ENCODE data around the gene WNT7A.
"Not testable (repeated sequence)": the region's sequence is repeated elsewhere in the genome, so short reads cannot be mapped to it uniquely, and the experiment has no call there.

Gene WNT7A

DNA sequence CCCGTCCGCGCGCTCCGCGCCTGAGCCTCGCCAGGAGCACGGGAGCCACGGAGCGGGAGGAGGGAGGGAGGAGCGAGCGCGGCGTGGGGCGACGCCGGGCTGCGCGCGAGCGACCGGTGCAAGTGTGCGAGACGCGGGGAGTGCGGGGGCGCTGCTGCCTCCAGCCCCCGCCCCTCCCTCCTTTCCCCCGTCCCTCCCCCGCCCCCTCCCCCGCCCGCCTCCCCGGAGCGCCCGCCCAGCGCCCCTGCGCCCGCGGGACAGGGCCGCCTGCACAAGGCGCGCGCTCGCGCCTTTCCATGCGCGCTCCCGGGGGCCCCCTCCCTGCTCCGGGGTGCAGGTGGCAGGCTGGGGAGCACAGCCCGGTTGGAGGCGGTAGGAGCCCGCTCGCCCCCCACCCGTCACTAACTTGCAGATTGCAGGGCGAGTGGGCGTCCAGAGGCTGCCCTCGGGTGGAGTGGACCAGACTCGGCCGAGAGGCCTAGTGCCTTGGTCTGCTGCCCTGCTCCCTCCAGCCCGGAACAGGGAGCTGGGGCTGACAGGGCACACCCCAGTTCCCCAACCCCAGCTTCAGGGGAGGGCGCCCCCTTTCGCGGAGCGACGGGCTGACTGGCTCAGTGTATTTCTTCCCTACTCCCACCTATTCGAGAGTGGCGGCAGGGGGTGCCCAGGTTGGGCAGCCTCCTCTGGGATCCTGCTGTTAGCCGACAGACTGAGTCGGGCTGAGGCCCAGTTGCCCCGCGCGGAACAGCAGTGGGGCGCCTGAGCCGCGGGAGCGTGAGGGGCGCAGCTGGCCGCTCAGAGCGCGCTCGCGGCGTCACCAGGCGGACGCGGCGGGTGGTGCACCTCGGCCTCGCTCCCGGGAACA is at the start of gene WNT7A:
WNT7A (minus strand) TSS at position 126 of the 865 bp plus-strand sequence. CDS start 255 bp downstream, outside the sequence.
- no peak for DNase-seq (ENCODE audit: low read depth in 2 of 2)

DNA sequence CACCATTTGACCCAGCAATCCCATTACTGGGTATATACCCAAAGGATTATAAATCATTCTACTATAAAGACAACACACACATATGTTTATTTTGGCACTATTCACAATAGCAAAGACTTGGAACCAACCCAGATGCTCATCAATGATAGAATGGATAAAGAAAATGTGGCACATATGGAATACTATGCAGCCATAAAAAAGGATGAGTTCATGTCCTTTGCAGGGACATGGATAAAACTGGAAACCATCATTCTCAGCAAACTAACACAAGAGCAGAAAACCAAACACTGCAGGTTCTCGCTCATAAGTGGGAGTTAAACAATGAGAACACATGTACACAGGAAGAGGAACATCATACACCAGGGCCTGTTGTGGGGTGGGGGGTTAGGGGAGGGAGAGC is 48.9 kb upstream of the WNT7A start:
- DNase-seq (ENCODE audit: low read depth in 2 of 2) = not testable (repeated sequence)

DNA sequence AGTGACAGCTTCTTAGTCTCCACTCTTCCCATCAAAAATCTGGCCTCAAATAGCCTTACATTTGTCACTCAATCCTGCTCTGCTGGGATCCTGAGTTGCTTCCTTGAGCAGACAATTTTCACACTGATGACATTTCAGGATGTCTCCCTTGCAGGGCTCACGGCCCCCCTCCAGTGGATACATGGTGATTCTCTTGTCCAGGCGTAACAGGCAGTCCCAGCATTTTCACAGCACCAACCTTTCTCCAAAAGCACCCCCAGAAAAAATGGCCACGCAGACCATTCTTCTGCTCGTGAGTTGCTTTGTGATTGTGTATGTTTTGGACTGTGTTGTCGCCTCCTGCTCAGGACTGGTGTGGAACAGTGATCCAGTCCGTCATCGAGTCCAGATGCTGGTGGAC is 47.4 kb upstream of the WNT7A start:
- no peak for DNase-seq (ENCODE audit: low read depth in 2 of 2)

DNA sequence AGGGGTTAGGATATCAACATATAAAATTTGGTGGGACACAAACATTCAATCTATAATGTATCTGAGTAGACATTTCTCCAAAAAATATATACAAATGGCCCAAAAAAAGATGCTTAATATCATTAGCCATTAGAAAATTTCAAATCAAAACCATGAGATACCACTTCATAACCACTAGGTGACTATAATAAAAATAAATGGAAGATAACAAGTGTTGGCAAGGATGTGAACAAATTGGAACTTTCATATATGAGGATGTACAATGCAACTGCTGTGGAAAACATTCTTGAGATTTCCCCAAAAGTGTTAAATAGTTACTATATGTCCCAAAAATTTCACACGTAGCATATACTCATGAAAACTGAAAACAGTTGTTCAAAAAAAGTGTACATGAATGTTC is 36.5 kb upstream of the WNT7A start:
- DNase-seq (ENCODE audit: low read depth in 2 of 2) = no peak

DNA sequence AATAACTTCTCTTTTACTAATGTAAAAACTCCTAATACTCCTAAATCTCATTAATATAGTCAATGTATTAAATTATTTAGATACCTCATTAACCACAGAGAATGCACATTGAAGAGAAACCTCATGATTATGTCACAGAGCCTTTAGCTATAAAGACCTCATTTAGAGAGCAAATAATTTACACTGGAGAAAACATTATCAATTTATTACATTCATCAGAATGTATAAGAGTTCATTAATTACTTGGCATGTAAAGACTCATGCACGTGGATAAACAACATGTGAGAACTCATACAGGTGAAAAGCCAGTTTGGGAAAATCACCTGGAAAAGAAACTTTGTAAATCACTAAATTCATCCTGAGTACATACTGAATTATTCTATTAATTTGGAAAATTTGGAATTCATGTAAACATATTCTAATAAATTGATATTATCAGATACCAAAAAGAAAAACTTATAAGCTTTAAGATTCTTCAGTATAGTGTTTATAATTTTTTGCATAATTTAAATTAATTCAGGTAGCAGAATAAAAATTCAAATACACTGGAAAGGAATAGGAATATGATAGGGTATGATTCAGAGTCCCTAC is 22.9 kb upstream of the WNT7A start:
- DNase-seq (ENCODE audit: low read depth in 2 of 2) = no peak

DNA sequence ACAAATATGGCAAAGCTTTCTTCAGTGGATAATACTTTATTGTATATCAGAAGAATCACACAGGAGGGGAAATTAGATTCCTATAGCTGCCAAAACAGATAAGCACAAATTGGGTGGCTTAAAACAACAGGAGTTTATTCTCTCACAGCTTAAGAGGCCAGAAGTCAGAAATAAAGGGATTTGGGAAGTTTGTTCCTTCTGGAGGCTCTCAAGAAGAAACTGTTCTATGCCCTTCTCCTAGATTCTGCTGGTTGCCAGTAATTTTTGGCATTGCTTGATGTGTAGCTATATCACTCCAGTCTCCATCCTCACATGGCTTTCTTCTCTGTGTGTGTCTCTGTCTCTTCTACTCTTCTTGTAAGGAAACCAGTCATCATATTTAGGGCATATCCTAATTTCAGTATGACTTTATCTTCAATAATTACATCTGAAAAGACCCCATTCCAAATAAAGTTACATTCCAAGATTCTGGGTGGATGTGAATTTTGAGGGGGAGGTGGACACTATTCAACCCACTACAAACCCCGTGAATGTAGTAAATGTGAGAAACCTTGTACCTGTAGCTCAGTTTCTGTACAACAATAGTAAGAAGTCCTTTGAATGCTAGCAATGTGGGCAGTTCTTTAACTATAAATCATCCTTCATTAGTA is 22.2 kb upstream of the WNT7A start:
- no peak for DNase-seq (ENCODE audit: low read depth in 2 of 2)

DNA sequence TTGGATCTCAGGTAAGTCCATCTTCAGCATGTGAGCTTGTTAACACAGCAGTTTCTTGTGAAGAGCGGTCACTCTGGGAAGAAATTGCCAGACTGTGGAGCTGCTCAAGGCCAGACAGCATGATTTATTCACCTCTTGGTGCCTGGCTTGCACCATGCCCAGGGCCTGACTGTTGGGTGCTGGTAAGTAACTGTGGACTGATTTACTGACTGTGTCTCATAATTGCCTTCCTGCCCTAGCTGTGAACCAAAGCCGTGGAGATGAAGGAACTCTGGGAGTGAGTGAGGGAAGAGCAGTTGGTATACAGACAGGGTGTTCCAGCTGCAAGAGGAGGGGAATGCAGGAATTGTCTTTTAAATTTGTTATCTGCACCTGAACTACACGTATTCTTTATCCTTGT is 18.5 kb upstream of the WNT7A start:
- DNase-seq (ENCODE audit: low read depth in 2 of 2) = no peak

DNA sequence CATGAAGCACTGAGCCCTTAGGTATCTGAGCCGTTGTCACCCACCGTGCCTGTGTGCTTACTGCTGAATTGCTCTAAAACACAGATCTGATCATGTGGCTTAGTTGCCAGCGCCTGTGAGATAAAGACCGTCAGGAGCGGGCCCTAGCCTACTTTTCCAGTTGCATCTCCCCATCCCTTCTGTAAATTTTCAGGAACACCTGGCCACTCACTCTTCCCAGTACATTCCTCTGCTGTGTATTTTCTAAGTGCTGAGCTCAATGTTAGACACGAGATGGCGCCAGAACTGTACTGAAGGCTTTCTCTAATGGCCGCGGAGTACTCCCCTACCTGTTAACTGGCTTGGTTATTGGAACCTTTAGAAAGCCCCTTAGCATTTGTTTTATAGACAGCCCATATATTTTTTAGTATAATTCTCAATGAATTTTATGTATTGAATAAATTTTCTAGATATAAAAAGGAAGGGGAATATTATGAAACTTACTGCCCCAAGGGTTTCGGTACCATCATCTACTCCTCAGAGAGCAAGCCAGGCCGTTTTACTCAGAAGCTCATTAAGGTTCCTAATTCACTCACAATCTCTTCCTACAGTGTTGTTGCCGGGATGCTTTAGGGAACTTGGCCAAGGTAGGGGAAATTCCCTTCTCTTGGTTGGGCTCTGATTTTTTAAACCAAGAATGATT is 16.7 kb upstream of the WNT7A start:
- DNase-seq (ENCODE audit: low read depth in 2 of 2) = peak in 1 of 2 donors; percentile 45

DNA sequence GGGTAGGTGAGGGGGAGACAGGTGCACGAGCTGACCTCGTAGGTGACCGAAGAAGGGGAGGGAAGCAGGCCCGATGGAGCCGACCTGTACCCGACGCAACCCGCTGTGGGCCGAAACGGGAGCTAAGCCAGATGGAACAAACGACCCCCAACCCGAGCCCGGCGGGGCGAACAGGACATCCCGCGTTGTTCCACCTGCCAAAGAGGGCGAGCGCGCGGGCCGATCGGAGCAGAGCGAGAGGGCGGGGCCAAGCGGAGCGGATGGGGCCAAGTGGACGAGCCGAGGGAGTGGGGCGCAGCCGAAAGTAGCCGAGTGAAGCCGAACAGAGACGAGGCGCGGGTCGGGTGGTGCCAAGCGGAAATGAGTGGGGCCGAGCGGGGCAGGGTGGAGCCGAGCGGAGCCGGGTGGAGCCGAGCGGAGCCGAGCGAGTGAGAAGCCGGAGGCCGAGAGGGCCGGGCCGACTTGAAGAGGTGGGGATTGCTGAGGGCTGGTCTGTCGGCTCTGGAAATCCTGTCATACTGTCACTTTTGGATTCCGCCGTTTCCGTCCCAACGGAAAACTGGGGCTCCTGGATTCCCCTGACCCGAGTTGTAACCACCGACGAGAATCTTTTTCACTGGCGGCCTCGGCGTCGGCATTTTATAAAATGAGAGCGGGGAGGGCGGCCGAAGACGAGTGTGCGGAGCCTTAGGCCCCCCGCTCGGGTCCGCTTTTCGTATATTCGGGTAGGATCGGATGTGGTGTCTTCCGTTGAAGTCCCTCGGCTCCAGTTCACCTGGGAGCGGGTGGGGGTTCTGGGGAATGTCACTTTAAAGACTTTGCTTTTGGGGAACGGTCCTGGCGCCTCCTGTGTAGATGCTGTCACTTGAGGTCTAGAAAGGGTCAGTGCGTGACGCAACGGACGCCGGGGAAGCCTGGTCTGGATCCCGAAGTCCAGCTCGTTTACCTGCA is 15.6 kb upstream of the WNT7A start:
- peak; percentile 86 to 89 for DNase-seq (ENCODE audit: low read depth in 2 of 2)

DNA sequence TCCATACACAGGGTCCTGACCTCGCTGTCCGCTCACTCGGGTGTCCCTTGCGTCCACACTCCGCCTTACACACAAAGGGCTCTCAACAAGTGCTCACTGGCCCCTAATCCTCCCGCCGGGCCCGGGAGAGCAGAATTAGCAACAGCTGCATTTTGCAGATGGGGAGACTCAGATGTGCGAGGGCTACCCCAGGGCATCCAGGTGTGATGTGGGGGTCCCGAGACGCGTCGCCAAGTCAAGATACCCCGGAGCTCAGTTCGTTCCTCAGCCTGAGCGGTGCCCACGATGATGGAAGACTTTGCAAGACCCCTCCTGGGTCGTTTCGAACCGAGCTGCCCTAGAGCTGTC is 14.9 kb upstream of the WNT7A start:
- no peak for DNase-seq (ENCODE audit: low read depth in 2 of 2)

DNA sequence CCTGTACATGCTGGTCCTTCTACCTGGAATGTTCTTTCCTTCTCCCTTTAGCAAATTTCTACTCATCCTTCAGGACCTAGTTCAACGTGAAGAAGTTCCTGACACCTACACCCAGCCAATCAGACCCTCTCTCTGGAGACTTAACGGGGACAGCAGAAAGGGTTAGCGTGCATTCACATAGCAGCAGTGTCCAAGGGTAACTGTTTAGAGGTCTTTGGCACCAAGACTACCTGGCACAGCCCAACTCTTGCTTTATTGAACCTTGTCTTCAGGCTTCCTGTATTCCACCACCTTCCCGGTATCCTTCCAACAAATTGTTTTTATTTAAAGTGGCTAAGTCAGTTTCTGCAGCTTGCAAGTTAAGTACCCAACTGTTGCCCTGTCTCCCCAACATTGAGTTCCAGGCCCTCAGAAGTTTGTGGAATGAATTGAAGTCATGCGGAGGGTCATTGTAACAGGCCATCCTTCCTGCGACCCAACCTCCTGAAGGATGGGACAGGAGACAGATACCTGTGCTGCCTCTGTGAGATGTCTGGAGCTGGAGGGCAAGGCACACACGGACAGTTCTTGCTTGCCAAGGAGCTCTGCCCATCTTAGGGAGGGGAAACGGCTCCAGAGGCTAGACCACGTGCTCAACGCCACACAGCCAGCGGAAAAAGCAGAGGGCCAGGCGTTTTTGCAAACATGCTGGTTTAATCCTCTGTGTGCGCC is 14.4 kb upstream of the WNT7A start:
- no peak for DNase-seq (ENCODE audit: low read depth in 2 of 2)

DNA sequence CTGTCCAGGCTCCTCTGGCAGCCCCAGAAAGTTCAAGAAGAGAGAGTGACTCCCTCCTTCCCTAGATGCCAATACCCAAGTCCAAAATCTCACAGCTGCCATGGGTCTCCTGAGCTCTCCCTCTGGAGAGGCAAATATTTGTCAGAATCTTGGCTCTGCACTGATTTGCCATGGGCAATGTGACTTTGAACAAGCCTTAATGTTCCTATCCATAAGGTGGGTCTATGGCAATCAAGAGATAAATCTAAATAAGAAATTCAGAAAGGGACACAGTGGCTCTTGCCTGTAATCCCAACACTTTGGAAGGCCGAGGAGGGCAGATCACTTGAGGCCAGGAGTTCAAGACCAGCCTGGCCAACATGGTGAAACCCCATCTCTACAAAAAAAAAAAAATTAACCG is 12.4 kb upstream of the WNT7A start:
- DNase-seq (ENCODE audit: low read depth in 2 of 2) = no peak

DNA sequence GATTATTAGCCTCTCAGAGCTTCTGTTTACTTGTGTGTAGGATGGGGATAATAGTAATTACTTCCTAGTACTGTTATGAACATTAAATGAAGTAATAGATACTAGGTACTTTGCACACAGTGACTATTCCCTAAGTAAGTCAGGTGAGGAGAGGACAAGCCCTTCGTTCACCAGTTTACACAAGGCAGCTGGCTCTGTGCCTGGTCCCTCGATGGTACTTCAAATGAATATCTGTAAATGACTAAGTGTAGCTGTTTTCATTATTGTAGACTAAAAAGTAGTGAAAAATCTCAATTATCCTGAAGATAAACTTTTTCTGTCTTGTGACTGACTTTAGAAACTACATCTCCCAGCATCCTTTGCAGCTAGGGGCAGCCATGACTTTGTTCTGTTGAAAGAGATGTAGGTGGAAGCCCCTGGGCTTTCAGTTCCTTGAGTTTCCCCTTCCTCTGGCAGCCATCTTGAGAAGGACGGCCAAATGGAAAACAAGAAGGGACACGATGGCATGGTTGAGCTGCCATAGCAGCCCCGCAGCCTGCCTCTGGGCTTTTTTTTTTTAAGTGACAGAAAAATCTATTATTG is 11.7 kb upstream of the WNT7A start:
- DNase-seq (ENCODE audit: low read depth in 2 of 2) = no peak

DNA sequence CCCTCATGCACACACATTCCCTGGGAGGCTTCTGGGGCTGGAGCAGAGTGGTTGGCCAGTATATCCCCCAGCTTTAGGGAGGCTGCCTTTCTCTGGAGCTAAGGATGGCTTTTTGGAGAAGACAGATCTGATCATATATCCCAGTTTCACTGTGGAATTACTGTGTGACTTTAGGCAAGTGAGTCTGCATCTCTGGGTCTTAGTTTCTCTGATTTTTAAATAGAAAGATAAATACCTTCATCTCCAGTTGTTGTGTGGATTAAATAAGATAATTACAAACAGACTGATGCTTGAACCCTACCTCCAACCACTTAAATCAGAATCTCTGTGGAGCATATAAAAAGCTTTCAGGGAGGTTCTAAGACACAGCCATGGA is 11.1 kb upstream of the WNT7A start:
- DNase-seq (ENCODE audit: low read depth in 2 of 2) = no peak

DNA sequence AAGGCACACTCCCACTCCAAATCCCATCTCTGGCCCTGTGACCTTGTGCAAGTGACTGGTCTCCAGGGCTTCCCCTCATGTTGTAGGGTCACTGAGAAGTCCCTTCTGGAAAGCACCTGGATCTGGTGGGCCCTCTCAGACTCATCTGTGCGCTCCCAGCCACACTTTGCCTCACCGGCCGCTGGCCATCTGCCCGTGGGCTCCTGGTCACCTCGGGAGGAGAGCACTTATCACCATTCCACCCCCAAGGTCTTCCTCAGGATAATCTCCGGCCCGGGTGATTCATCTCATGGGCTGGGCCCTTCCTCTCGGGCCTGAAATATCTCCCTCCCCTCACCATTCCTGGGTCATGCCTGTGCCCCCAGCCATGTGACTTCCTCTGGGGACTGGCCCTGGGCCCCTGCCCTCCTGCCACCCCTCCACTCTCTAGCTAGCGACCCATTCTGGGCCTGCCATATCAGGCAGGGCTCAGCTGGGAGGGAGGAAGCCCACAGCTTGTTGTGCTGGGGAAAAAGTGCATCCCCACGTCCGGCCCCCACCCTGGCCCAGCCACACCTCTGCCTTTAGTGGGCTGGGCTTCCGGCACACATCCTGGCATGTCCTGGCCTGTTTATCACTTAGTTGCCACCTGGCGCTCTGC is 10.6 kb upstream of the WNT7A start:
- DNase-seq (ENCODE audit: low read depth in 2 of 2) = no peak

DNA sequence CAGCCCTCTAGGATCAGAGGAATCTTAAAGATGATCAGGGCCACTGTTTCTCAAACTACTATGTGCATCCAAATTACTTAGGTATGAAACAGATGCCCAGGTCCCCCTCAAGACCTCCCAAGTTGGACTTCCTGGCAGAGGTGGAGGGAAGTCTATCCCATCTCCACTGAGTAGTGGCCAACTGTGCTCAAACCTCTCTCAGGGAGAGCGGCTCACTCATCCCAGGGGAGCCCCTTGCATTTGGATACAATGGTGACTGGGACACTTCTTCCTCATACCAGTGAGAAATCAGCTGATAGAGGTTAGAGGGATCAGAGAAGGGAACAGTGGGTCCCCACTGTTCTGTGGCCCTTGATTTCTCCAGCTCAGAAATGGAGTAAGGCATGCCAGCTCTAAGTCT is 8.7 kb upstream of the WNT7A start:
- no peak for DNase-seq (ENCODE audit: low read depth in 2 of 2)

DNA sequence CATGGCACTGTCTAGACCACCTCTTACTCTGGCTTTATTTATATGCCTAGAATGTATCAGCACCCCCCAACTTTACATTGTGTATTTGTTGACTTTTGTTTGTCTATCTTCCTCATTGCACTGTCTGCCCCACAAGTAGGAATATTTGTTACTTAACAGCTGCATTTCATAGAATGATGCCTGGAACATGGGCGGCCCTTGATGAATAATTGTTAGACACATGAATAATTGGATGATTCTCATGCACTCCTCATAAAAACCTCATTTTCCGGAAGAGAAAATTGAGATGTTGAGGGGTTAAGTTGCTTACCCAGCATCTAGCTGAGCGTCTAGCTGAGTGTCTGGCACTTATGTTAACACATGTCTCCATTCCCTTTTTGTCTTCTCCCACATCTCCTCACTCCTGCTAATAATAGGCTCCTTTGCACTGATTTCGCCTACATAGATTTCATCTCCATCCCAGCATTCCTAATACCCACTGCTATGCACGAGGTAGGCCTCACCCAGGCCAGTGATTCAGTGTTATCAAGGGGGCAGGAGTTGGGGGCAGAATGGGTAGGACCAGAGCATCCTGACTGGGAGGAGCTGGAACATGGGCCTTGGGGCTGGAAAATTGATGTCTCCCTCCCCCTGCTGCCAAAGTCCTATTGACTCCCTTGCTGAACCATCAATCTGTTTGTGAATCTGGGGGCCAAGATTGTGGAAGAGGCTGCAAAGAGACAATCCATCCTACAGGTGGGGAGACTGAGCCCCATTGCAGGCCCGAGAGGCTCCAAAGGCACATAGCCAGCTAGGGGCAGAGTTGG is 7.8 kb upstream of the WNT7A start:
- no peak for DNase-seq (ENCODE audit: low read depth in 2 of 2)

DNA sequence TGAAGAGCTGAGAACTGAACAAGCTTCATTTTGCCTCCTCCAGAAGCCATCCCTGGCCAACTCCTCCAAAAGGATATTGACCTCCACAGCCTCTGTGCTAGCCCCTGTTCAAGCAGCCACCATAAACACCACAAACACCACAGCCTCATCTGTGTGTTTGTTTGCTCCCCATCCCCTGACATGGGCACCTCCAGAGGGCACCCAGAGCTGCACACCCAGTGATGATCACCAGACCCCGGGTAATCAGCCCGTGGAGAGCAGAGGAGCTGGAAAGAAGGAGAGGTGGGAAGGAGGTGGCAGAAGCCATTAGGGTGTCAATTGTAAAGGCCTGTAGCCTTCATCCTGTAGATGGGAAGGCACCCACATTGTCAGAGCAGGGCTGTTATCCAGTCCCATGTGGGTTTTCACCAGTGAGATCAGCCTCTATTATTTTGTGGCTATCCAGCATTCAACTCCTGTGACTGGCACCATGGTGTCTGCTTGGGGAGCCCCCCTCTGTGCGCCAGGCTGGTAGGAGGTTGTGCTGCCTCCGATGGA is 6.8 kb upstream of the WNT7A start:
- DNase-seq (ENCODE audit: low read depth in 2 of 2) = no peak

DNA sequence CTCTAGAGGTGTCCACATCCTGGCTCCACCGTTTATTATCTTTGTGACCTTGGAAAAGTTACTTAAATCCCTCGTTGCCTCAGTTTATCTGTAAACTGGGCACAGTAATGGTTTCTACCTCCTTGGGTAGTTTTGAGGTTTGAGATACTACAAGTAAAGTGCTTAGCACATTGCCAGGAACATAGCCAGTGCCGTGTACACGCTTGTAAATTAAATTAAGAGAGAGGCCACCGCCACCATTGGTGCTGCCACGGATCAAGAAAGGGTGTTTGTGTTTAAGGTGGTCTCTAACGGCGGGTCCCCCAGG is 5.8 kb upstream of the WNT7A start:
- DNase-seq (ENCODE audit: low read depth in 2 of 2) = no peak
